Prostate gland (tissue), 2 donors: Measurements from ENCODE around the gene SLC39A7.

Source experiments
- POLR2A ChIP-seq: fragments of 450-650 bp; IDR thresholded peaks from one replicate; pipeline ENCODE4 v1.6.1; 2016; ENCODE audit warnings: antibody characterized with exemption, mild to moderate bottlenecking
- POLR2AphosphoS5 ChIP-seq: sonication (generic); formaldehyde crosslinking; IDR thresholded peaks from one replicate; pipeline ENCODE4 v1.6.1; 2017; ENCODE audit warnings: antibody characterized with exemption
- TF ChIP-seq, protein P1 (sequence below), 4 experiments: fragments of 200-600 bp in 2 of 4; fragments of 450-650 bp in 2 of 4; sonication (generic) in 2 of 4; IDR thresholded peaks; 1 replicate in 3 of 4; 2 replicates in 1 of 4; pipeline ENCODE4 v1.5.1; 2016 to 2019; ENCODE audit warnings: antibody characterized with exemption in 4 of 4, mild to moderate bottlenecking in 2 of 4, moderate library complexity in 2 of 4

DNA sequence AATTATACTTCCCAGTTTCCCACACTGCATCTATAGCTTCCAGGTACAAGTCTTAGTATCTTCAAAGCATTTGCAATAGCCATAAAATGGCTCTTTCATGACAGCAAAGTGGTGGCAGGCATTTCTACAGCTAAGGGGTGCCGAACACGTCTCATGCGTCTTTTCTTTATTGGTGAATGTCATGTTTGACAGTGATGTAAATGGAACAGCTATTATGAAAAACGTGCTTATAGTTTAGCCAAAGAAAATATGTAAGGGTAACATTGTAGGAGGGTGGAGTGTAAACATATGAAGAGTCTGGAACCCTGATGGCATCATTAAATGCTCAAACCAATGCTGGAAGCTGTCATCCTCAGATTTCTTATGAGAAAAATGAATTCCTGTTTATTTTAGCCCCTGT is 46.3 kb upstream of the SLC39A7 start:
- TF ChIP-seq POLR2A (no peak), POLR2AphosphoS5 (no peak)
- TF ChIP-seq, protein P1, sequence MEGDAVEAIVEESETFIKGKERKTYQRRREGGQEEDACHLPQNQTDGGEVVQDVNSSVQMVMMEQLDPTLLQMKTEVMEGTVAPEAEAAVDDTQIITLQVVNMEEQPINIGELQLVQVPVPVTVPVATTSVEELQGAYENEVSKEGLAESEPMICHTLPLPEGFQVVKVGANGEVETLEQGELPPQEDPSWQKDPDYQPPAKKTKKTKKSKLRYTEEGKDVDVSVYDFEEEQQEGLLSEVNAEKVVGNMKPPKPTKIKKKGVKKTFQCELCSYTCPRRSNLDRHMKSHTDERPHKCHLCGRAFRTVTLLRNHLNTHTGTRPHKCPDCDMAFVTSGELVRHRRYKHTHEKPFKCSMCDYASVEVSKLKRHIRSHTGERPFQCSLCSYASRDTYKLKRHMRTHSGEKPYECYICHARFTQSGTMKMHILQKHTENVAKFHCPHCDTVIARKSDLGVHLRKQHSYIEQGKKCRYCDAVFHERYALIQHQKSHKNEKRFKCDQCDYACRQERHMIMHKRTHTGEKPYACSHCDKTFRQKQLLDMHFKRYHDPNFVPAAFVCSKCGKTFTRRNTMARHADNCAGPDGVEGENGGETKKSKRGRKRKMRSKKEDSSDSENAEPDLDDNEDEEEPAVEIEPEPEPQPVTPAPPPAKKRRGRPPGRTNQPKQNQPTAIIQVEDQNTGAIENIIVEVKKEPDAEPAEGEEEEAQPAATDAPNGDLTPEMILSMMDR (IDR thresholded peaks at IDR 0.05) = no peak
